ENCODE data around the gene MFN2.
"Not testable (repeated sequence)": the region's sequence is repeated elsewhere in the genome, so short reads cannot be mapped to it uniquely, and the experiment has no call there.

MFN2 gene

GRCh38 chr1:12022036-12022435 is 41.8 kb downstream of the MFN2 start:
- DNase-seq (ENCODE audit: low spot score) = no peak

- DNase-seq (ENCODE audit: low spot score) = no peak
Observed at GRCh38 chr1:12026586-12026985, 46.3 kb downstream of the MFN2 start.

DNA sequence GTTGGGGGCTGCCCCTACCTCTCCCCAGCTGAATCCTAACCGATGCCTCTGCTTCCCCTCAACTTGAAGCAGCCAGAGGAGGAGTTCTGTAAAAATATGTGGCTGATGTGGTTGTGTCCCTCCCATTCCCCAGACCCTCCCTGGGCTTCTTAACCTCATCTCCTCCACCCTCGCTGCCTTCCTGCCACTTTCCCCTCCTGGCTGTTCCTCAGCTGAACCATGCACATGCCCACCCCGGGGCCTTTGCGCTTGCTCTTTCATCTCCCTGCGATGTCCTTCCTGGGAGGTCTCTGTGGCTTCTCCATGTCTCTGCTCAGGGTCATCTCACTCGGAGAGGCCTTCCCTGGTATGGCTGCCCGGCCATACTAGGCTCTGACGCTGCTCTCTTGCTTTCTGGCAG is 48.0 kb downstream of the MFN2 start:
- no peak for DNase-seq (ENCODE audit: low spot score)

- DNase-seq (ENCODE audit: low spot score) = no peak
Observed at GRCh38 chr1:12028957-12029511, 48.8 kb downstream of the MFN2 start.

DNA sequence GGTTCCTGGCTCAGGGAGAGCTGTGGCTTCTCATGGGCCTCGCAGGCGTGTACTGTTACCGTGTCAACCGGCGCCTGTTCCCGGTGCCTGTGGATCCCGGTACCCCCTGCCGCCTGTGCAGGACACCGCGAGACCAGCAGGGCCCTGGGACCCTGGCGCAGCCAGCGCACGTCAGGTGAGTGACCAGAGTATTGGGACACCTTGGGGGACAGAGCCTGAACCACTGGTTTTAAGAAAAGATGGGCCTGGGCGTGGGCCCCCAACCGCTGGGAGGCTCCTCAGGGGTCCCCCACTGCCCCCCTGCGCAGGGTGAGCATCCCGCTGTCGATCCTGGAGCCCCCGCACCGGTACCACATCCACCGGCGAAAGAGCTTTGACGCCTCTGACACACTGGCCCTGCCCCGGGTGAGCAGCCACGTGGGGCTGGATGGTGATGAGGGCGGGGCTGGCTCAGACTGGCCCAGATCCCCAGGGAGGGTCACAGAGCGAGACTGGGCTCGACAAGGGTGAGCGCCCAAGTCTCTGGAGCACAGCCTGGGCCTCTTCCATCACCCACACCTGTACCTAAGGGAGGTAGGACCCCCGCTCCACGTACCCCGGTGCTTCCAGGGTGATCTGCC is 49.6 kb downstream of the MFN2 start:
- no peak for DNase-seq (ENCODE audit: low spot score)

- DNase-seq (ENCODE audit: low spot score) = peak; percentile 26
Observed at GRCh38 chr1:12031039-12031980, 51.1 kb downstream of the MFN2 start.

DNA sequence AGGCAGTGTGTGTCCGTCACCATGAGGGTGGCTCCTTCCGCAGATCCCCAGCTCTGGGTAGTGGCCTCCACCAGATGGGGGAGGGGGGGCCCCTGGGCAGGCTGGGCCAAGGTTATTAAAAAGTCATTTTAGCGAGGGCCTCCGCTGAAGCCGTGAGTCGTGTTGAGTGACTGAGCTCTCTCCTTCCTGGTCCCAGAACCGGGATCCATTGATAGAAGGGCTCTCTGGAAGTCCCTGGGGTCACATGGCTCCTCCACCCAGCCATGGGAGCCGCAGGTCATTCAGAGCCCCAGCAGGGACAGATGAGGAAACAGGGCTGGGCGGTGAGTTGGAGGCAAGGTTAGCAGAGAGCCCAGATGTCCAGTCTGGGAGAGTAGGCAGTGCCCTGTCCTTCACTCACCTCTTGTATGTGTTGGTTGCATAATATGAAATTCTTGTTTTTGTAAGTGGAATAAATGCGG is 51.9 kb downstream of the MFN2 start:
- DNase-seq (ENCODE audit: low spot score) = no peak

DNA sequence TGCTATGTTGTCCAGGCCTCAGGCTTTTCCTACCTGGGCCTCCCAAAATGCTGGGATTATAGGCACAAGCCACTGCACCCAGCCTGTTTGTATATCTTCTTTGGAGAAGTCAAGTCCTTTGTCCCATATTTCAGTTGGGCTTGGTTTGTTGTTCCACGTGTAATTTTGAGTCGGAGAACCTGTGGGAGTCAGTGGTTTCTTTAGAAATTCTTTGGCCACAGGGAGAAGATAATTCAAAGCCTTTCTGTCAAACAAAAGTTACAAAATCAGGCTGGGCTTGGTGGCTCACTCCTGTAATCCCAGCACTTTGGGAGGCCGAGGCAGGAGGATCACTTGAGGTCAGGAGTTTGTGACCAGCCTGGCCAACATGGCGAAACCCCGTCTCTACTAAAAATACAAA is 53.2 kb downstream of the MFN2 start:
- not testable (repeated sequence) for DNase-seq (ENCODE audit: low spot score)

- peak; percentile 41 for DNase-seq (ENCODE audit: low spot score)
Observed at GRCh38 chr1:12034381-12034801, 54.1 kb downstream of the MFN2 start.

GRCh38 chr1:12035312-12035711 is 55.1 kb downstream of the MFN2 start:
- no peak for DNase-seq (ENCODE audit: low spot score)

DNA sequence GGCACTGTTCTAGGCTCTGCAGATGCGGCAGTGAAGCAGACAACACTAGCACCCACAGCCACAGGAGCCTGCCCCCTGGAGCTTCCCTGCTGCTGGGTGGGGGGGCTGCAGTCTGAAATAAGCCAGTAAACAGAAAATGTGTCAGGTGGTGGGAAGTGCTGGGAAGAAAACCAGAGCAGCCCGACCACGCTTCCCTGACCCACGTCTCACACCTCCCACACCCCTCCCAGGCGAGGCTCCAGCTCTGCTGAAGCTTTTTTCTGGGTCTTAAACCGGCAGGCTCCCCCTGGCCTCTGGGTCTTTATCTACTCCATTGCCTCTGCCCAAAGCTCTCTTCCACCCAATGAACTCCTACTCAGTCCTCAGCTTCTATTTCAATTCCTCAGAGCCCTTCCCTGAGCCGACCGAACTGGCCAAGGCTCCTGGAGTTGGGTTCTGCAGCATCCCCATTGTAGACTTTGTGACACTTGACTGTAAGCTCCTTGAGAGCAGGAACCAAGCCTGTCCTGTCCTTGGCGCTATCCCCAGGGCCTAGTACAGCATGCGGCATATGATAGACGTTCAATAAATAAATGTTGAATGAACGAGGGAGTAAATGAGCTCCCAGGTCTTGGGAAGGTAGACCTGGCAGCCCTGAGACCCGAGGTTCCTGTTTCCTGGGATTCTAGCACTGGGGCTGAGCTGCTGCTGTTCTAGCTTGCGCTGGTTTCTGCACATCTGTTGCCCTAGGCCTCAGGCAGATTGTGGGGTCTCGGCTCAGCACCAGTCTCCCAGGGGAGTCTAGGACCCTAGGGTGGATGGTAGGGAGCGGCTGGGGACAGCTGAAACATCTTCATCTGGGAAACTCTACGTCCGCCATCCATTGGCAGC is 57.5 kb downstream of the MFN2 start:
- no peak for DNase-seq (ENCODE audit: low spot score)

- DNase-seq (ENCODE audit: low spot score) = no peak
Observed at GRCh38 chr1:12038356-12039163, 58.3 kb downstream of the MFN2 start.

GRCh38 chr1:12039164-12039525 is 58.9 kb downstream of the MFN2 start:
- DNase-seq (ENCODE audit: low spot score) = no peak

GRCh38 chr1:12039824-12040456 is 59.7 kb downstream of the MFN2 start:
- not testable (repeated sequence) for DNase-seq (ENCODE audit: low spot score)

DNA sequence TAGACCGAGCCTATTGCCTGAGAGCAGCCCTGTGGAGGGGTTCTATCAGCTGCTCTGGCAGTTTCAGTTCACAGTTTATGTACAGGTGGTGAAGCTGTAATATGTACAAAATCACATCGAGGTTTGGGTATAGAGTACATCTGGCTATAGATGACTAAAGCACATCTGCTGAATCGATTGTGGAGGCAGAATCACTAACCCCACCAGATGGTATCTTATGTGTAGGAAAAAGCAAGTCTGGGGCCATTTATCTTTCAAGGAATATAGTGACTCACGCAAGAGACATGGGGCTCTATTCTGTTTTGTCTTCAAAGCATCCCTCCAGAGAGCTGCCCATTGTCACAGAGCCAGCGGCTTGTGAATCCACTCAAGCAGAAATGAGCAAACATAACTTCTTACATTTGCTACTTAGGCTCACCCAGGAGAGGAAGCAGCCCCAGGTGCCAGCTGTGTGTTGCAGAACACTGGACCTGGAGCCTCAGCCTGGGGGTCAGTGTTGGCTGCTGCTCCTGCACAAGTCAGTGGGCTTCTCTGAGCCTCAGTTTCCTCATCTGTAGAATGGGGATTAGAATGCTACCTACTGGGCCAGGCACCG is 60.3 kb downstream of the MFN2 start:
- DNase-seq (ENCODE audit: low spot score) = no peak

GRCh38 chr1:12044187-12044877 is 64.1 kb downstream of the MFN2 start:
- not testable (repeated sequence) for DNase-seq (ENCODE audit: low spot score)

DNA sequence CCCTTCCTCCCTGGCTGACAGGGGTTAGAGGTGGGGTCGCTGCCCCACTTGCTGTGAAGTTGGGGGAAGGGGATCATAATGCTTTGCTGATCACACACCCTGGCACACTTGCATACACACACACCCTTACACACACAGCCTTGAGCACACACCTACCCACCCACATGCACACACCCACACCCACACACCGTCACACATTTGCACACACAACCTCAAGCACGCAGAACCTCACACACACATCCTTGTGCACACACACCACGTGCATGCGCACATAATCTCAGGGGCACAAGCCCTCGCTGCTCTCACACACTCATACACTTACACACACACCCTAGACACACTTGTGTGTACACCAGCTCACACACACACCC is 66.5 kb downstream of the MFN2 start:
- DNase-seq (ENCODE audit: low spot score) = no peak

GRCh38 chr1:12047120-12047876 is 67.1 kb downstream of the MFN2 start:
- no peak for DNase-seq (ENCODE audit: low spot score)

GRCh38 chr1:12048372-12048771 is 68.1 kb downstream of the MFN2 start:
- DNase-seq (ENCODE audit: low spot score) = peak; percentile 22
